Endothelial cell of umbilical vein (primary cell): ENCODE results near the gene HDLBP. TPM values are rescaled to one million over a fixed set of nuclear protein-coding genes. Genes with fewer than 3 reads are reported as not detected.

ENCODE experiments used
- BruUV-seq: library from RNA; stranded (reverse); fragments of 400-500 nt; replicated peaks from 2 replicates; lab custom pipeline; 2021; lab: Mats Ljungman, UMichigan
- CTCF ChIA-PET: fragments of 300-600, 350-600 bp; sonication (Branson Sonifier 250); formaldehyde crosslinking; loops from one replicate; lab custom pipeline; 2021; ENCODE audit warnings: antibody characterized with exemption, inconsistent platforms; lab: Charles Lee
- POLR2A ChIA-PET: fragments of 300-600, 350-600 bp; sonication (Branson Sonifier 250); formaldehyde crosslinking; loops from one replicate; lab custom pipeline; 2021; ENCODE audit warnings: antibody characterized with exemption, inconsistent platforms; lab: Charles Lee
- DNase-seq: peaks from one replicate; pipeline ENCODE4 v3.0.0-alpha.2; 2011; ENCODE audit warnings: low read depth, low spot score
- FAIRE-seq: peaks from 2 replicates; lab custom pipeline; 2011; peaks lifted over from hg19 to GRCh38; lab: Jason Lieb, UNC
- H2AFZ ChIP-seq: 2 replicates; pipeline ENCODE4 v1.6.0; 2012; ENCODE audit warnings: low read depth, low read length, control low read depth, inconsistent platforms
- H3K27ac ChIP-seq: 2 replicates; pipeline ENCODE4 v1.5.1; 2011; ENCODE audit warnings: low read depth, mild to moderate bottlenecking, control low read depth, low read length, moderate library complexity; ENCODE audit not compliant: insufficient read depth
- H3K27me3 ChIP-seq, 2 experiments: 2 replicates each; pipeline versions ENCODE4 v1.6.0 to v1.6.1; 2011; ENCODE audit warnings: low read length in 2 of 2, mixed read lengths in 1 of 2; ENCODE audit not compliant: control insufficient read depth in 2 of 2, insufficient read depth in 2 of 2
- H3K36me3 ChIP-seq, 2 experiments: 2 replicates in 1 of 2; 3 replicates in 1 of 2; pipeline ENCODE4 v1.5.1; 2011; ENCODE audit warnings: low read length in 2 of 2, mild to moderate bottlenecking in 1 of 2, moderate library complexity in 1 of 2; ENCODE audit not compliant: control insufficient read depth in 2 of 2, insufficient read depth in 2 of 2; ENCODE audit errors: extremely low read depth in 1 of 2
- H3K4me1 ChIP-seq: 3 replicates; pipeline ENCODE4 v1.5.1; 2011; ENCODE audit warnings: mild to moderate bottlenecking, low read length; ENCODE audit not compliant: control insufficient read depth, insufficient read depth; ENCODE audit errors: extremely low read depth
- H3K4me2 ChIP-seq: 2 replicates; pipeline ENCODE4 v1.6.1; 2011; ENCODE audit warnings: low read length, control low read depth, mixed read lengths; ENCODE audit not compliant: insufficient read depth
- H3K4me3 ChIP-seq, 3 experiments: fragments of 200-600 bp in 1 of 3; sonication (generic), shearing (Covaris generic) in 1 of 3; replicated peaks in 1 of 3; 2 replicates each; pipeline ENCODE4 v1.5.1; 2011 to 2016; ENCODE audit warnings: control low read depth in 3 of 3, low read length in 3 of 3, mild to moderate bottlenecking in 2 of 3, inconsistent platforms in 1 of 3, low read depth in 1 of 3, moderate library complexity in 1 of 3; ENCODE audit not compliant: insufficient read depth in 1 of 3
- H3K79me2 ChIP-seq: 2 replicates; pipeline ENCODE4 v1.6.0; 2012; ENCODE audit warnings: low read length, inconsistent platforms; ENCODE audit not compliant: control insufficient read depth, insufficient read depth
- H3K9ac ChIP-seq: replicated peaks from 2 replicates; pipeline ENCODE3; 2011; ENCODE audit warnings: low read length, control low read depth; ENCODE audit not compliant: insufficient read depth; ENCODE audit errors: extremely low read depth
- H3K9me1 ChIP-seq: replicated peaks from 3 replicates; pipeline ENCODE4 v1.6.0; 2011; ENCODE audit warnings: mild to moderate bottlenecking, low read length; ENCODE audit not compliant: control insufficient read depth, insufficient read depth; ENCODE audit errors: extremely low read depth
- H3K9me3 ChIP-seq: replicated peaks from 2 replicates; pipeline ENCODE4 v1.5.1; 2012; ENCODE audit warnings: low read length, inconsistent platforms; ENCODE audit not compliant: control insufficient read depth, insufficient read depth
- H4K20me1 ChIP-seq: replicated peaks from 2 replicates; pipeline ENCODE3; 2011; ENCODE audit warnings: mild to moderate bottlenecking, low read length; ENCODE audit not compliant: control insufficient read depth, insufficient read depth; ENCODE audit errors: extremely low read depth
- CTCF ChIP-seq, 2 donors: IDR thresholded peaks; 1 replicate in 1 of 2; 2 replicates in 1 of 2; pipeline ENCODE4 v1.5.1; 2011; ENCODE audit warnings: low read length in 2 of 2, mild to moderate bottlenecking in 2 of 2, moderate library complexity in 2 of 2, control low read depth in 1 of 2, inconsistent platforms in 1 of 2, low read depth in 1 of 2; ENCODE audit not compliant: insufficient read depth in 1 of 2; ENCODE audit errors: extremely low read depth in 1 of 2
- EZH2 ChIP-seq: IDR thresholded peaks from 2 replicates; pipeline ENCODE4 v1.6.1; 2012; ENCODE audit warnings: borderline replicate concordance, low read depth, mild to moderate bottlenecking, moderate library complexity, low read length, inconsistent platforms; ENCODE audit not compliant: severe bottlenecking
- MYC ChIP-seq: IDR thresholded peaks from one replicate; pipeline ENCODE4 v1.6.1; 2011; ENCODE audit warnings: mild to moderate bottlenecking, low read depth, low read length
- POLR2AphosphoS5 ChIP-seq: IDR thresholded peaks from 2 replicates; pipeline ENCODE4 v1.6.1; 2012; ENCODE audit warnings: low read depth, mild to moderate bottlenecking, control low read depth, low read length, moderate library complexity; ENCODE audit not compliant: insufficient read depth
- dilution Hi-C: fragments of 300-500 bp; cut with MboI; formaldehyde crosslinking; loops from one replicate; pipeline ENCODE4 v1.15.0; 2019; ENCODE audit warnings: low sequenced_read_pairs; ENCODE audit not compliant: extremely low pct_ligation_motif_present
- intact Hi-C: fragments of 100-400 bp; cut with micrococcal nuclease; formaldehyde crosslinking; loops from one replicate; pipeline ENCODE4 v1.10.0; 2022
- polyA plus RNA-seq, 4 experiments: library from polyadenylated mRNA; depleted of rRNA in 3 of 4; stranded (reverse) in 3 of 4; unstranded in 1 of 4; fragments of >200 nt; gene quantifications; 2 replicates each; pipeline versions ENCODE4 v1.2.1 to v1.2.3, GENCODE V29; 2011 to 2012; ENCODE audit warnings: missing spikeins in 1 of 4
- total RNA-seq: library from RNA; stranded (reverse); gene quantifications from 2 replicates; pipeline ENCODE4 v1.2.3, GENCODE V29; 2021

The HDLBP gene
- total and polyA plus RNA-seq, 2 donors (not counting 3 experiments of a cell fraction or from before 2014, with no cell fraction given) = 379 to 569 TPM

- intact Hi-C loops = loop anchor here (2.0 to 5.0 kb wide), 3 partner anchors 121 to 309 kb away; partner anchors contain the start of gene MTERF4
- no peaks in the 10 kb centered on the region for H3K9me1 ChIP-seq
- peak; percentile 24 for DNase-seq
- H3K9me3 ChIP-seq = no peaks in the 10 kb centered on the region
- no peak overlapping the region for H3K9ac ChIP-seq
- dilution Hi-C loops = no loop called here
- no peaks in the 10 kb centered on the region for H3K27me3 ChIP-seq
- ChIA-PET CTCF (interaction anchor here (0.9 to 1.2 kb wide), 2 partner anchors 145 to 372 kb away, joined by 3 to 5 read pairs; no protein-coding TSS in a partner anchor), POLR2A (no interaction called here)
- peak overlapping the region; percentile 4 for H3K27ac ChIP-seq
- FAIRE-seq = peak; percentile 86
- no peaks in the 10 kb centered on the region for H4K20me1 ChIP-seq
- H3K79me2 ChIP-seq = no peaks in the 10 kb centered on the region
- no peak overlapping the region for H3K4me3 ChIP-seq
- BruUV-seq = no TSS peak
- TF ChIP-seq POLR2AphosphoS5 = peak; percentile 32
- no peak for TF ChIP-seq MYC
- TF ChIP-seq CTCF (IDR thresholded peaks at IDR 0.05; ENCODE audit: extremely low read depth in 1 of 2, insufficient read depth in 1 of 2, low read depth in 1 of 2, low read length in 2 of 2) = no peak
- no peak for TF ChIP-seq EZH2
- H2AFZ ChIP-seq = no peak overlapping the region
- peaks cover 24% of the 10 kb centered on the region for H3K4me1 ChIP-seq
- no peak overlapping the region for H3K4me2 ChIP-seq
- peaks cover 2 to 19% of the 10 kb centered on the region in 2 experiments for H3K36me3 ChIP-seq
Observed at GRCh38 chr2:241223211-241224017, 92.1 kb downstream of the HDLBP start.
